OCI-LY7 (cell line): ENCODE data around the gene KAT6B. TPM values are rescaled to one million over a fixed set of nuclear protein-coding genes. Genes with fewer than 3 reads are reported as not detected.
"Not testable (repeated sequence)": the region's sequence is repeated elsewhere in the genome, so short reads cannot be mapped to it uniquely, and the experiment has no call there.

Experiments used
- BruUV-seq: library from RNA; stranded (reverse); fragments of 400-500 nt; replicated peaks from 2 replicates; lab custom pipeline; 2021; lab: Mats Ljungman, UMichigan
- CTCF ChIA-PET: fragments of 300-600 bp; sonication (Branson Sonifier 250); formaldehyde crosslinking; loops from one replicate; lab custom pipeline; 2022; ENCODE audit warnings: antibody characterized with exemption; ENCODE audit not compliant: unreplicated experiment; lab: Charles Lee
- POLR2A ChIA-PET: fragments of 300-600 bp; sonication (Branson Sonifier 250); formaldehyde crosslinking; loops from one replicate; lab custom pipeline; 2022; ENCODE audit warnings: antibody characterized with exemption; lab: Charles Lee
- DNase-seq: peaks from one replicate; pipeline ENCODE4 v3.0.0-alpha.2; 2015; ENCODE audit warnings: low spot score
- H2AFZ ChIP-seq: fragments of 200-600 bp; sonication (generic), shearing (Covaris generic); 2 replicates; pipeline ENCODE4 v1.6.1; 2014; ENCODE audit warnings: mild to moderate bottlenecking, antibody characterized with exemption, low read length, moderate library complexity
- H3K27ac ChIP-seq: fragments of 200-600 bp; sonication (generic); 2 replicates; pipeline ENCODE4 v1.5.1; 2014; ENCODE audit warnings: mixed run types, low read depth, mild to moderate bottlenecking, moderate library complexity, low read length, inconsistent platforms; ENCODE audit not compliant: poor library complexity, severe bottlenecking
- H3K36me3 ChIP-seq: fragments of 200-600 bp; sonication (generic); 2 replicates; pipeline ENCODE4 v1.6.1; 2014; ENCODE audit warnings: mild to moderate bottlenecking, antibody characterized with exemption, low read length, moderate library complexity, mixed read lengths; ENCODE audit not compliant: insufficient read depth
- H3K4me1 ChIP-seq: fragments of 200-600 bp; sonication (generic); 2 replicates; pipeline ENCODE4 v1.5.1; 2014; ENCODE audit warnings: mild to moderate bottlenecking, low read length; ENCODE audit not compliant: insufficient read depth, poor library complexity, severe bottlenecking
- H3K4me2 ChIP-seq: fragments of 200-600 bp; sonication (generic); 2 replicates; pipeline ENCODE4 v1.6.1; 2014; ENCODE audit warnings: mild to moderate bottlenecking, low read length
- H3K4me3 ChIP-seq: fragments of 200-600 bp; sonication (generic); 2 replicates; pipeline ENCODE4 v1.5.1; 2014; ENCODE audit warnings: mild to moderate bottlenecking, low read depth, low read length; ENCODE audit not compliant: poor library complexity, severe bottlenecking
- H3K79me2 ChIP-seq: fragments of 200-600 bp; sonication (generic); 2 replicates; pipeline ENCODE4 v1.6.1; 2016; ENCODE audit warnings: low read depth, mild to moderate bottlenecking, low read length, moderate library complexity, mixed read lengths; ENCODE audit not compliant: insufficient read depth
- H3K9me2 ChIP-seq: fragments of 200-600 bp; sonication (generic); 2 replicates; pipeline ENCODE4 v1.6.1; 2016; ENCODE audit warnings: mild to moderate bottlenecking, low read length, mixed read lengths; ENCODE audit not compliant: insufficient read depth
- H3K9me3 ChIP-seq: fragments of 200-600 bp; sonication (generic); 2 replicates; pipeline ENCODE4 v1.6.1; 2014; ENCODE audit warnings: mild to moderate bottlenecking, mixed run types, low read length, mixed read lengths
- H4K20me1 ChIP-seq: fragments of 200-600 bp; sonication (generic); 2 replicates; pipeline ENCODE4 v1.6.1; 2014; ENCODE audit warnings: mild to moderate bottlenecking, antibody characterized with exemption, low read length, moderate library complexity, mixed read lengths; ENCODE audit not compliant: insufficient read depth
- CTCF ChIP-seq: fragments of 200-600 bp; sonication (generic); conservative IDR thresholded peaks from 2 replicates; pipeline ENCODE4 v1.5.1; 2014; ENCODE audit warnings: mild to moderate bottlenecking, antibody characterized with exemption, low read length, moderate library complexity, mixed read lengths
- EZH2phosphoT487 ChIP-seq: fragments of 200-600 bp; sonication (generic); IDR thresholded peaks from 2 replicates; pipeline ENCODE4 v1.6.1; 2018; ENCODE audit warnings: low read depth, borderline replicate concordance, mild to moderate bottlenecking, mixed run types, antibody characterized with exemption, low read length, moderate library complexity, mixed read lengths
- intact Hi-C: fragments of 100-400 bp; cut with micrococcal nuclease; formaldehyde crosslinking; loops from one replicate; pipeline ENCODE4 v1.10.0; 2022; ENCODE audit not compliant: unreplicated experiment
- total RNA-seq, 2 experiments: library from RNA; depleted of rRNA in 1 of 2; stranded (reverse); fragments of >200 nt in 1 of 2; shearing (Covaris generic) in 1 of 2; gene quantifications; 2 replicates each; pipeline ENCODE4 v1.2.3, GENCODE V29; 2014 to 2022

Gene KAT6B
- total RNA-seq, 2 experiments from 2014 or later: 20.8 to 40.8 TPM

GRCh38 chr10:75049316-75050148, 223.1 kb downstream of the KAT6B start:
- no peaks in the 10 kb centered on the region for H3K9me2 ChIP-seq
- no TSS peak for BruUV-seq
- intact Hi-C loops: no loop called here
- H3K36me3 ChIP-seq: no peaks in the 10 kb centered on the region
- no peak overlapping the region for H3K27ac ChIP-seq
- no peaks in the 10 kb centered on the region for H3K9me3 ChIP-seq
- no peaks in the 10 kb centered on the region for H3K79me2 ChIP-seq
- H3K4me3 ChIP-seq: no peak overlapping the region
- CTCF ChIA-PET: no interaction called here
- no peak for DNase-seq
- no peak overlapping the region for H3K4me2 ChIP-seq
- POLR2A ChIA-PET: interaction anchor here (0.6 to 0.7 kb wide), 2 partner anchors 21 to 87 kb away, joined by 3 to 6 read pairs; no protein-coding TSS in a partner anchor
- no peaks in the 10 kb centered on the region for H4K20me1 ChIP-seq
- no peak for TF ChIP-seq CTCF
- no peak for TF ChIP-seq EZH2phosphoT487
- peaks cover 6% of the 10 kb centered on the region for H3K4me1 ChIP-seq
- H2AFZ ChIP-seq: no peak overlapping the region

GRCh38 chr10:75050149-75050919, 223.9 kb downstream of the KAT6B start:
- BruUV-seq: no TSS peak
- no peak overlapping the region for H3K4me2 ChIP-seq
- ChIA-PET CTCF (no interaction called here), POLR2A (interaction anchor here (0.7 kb wide), 1 partner anchor 20 kb away, joined by 3 read pairs; no protein-coding TSS in a partner anchor)
- H3K4me1 ChIP-seq: peaks cover 6% of the 10 kb centered on the region
- H4K20me1 ChIP-seq: no peaks in the 10 kb centered on the region
- DNase-seq: no peak
- no peak overlapping the region for H2AFZ ChIP-seq
- H3K9me2 ChIP-seq: no peaks in the 10 kb centered on the region
- no peak for TF ChIP-seq EZH2phosphoT487
- no peak overlapping the region for H3K4me3 ChIP-seq
- no peaks in the 10 kb centered on the region for H3K9me3 ChIP-seq
- intact Hi-C loops: no loop called here
- H3K27ac ChIP-seq: no peak overlapping the region
- H3K36me3 ChIP-seq: no peaks in the 10 kb centered on the region
- H3K79me2 ChIP-seq: no peaks in the 10 kb centered on the region

DNA sequence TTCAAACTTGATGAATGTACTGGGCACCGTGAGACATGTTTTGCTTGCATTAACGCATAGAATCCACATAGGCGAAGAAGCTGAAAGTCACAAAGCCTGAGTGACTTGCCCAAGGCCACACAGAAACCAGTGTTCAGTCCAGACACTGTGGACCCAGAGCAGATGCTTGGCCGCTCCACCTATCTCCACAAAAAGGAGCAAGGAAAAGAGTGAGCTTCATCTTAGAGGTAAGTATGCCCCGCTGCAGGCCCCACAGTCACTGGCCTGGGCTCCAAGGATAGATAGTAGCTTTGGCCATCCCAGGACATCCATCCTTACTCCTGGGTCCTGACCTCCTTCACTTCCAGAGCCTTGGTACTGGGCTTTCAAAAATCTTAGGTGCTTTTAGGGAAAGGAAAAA, 224.9 kb downstream of the KAT6B start:
- CTCF ChIA-PET: no interaction called here
- no TSS peak for BruUV-seq
- no peak for TF ChIP-seq CTCF
- TF ChIP-seq EZH2phosphoT487: no peak
- Histone ChIP-seq H3K27ac (no peak overlapping the region), H3K79me2 (no peaks in the 10 kb centered on the region), H2AFZ (no peak overlapping the region), H3K36me3 (no peaks in the 10 kb centered on the region), H3K4me1 (peaks cover 6% of the 10 kb centered on the region), H3K4me3 (no peak overlapping the region), H3K9me3 (no peaks in the 10 kb centered on the region), H3K4me2 (no peak overlapping the region), H4K20me1 (no peaks in the 10 kb centered on the region), H3K9me2 (no peaks in the 10 kb centered on the region)
- DNase-seq: no peak
- intact Hi-C loops: no loop called here
- POLR2A ChIA-PET: no interaction called here

- H3K4me2 ChIP-seq, H3K9me2 ChIP-seq, H3K4me1 ChIP-seq, H3K27ac ChIP-seq, BruUV-seq, H4K20me1 ChIP-seq, H2AFZ ChIP-seq, H3K79me2 ChIP-seq, H3K4me3 ChIP-seq, DNase-seq, intact Hi-C loops, H3K9me3 ChIP-seq, CTCF ChIA-PET, H3K36me3 ChIP-seq: not testable (repeated sequence)
- POLR2A ChIA-PET: interaction anchor here (0.6 to 0.7 kb wide), 2 partner anchors 39 to 161 kb away, joined by 3 read pairs; no protein-coding TSS in a partner anchor
Observed at GRCh38 chr10:75055896-75056406, 229.6 kb downstream of the KAT6B start.
